ENCODE measurements around the gene DIPK2B.

Gene DIPK2B

GRCh38 chrX:45157647-45158046 is 43.0 kb downstream of the DIPK2B start:
- Histone ChIP-seq H3K9me3 (ENCODE audit: control insufficient read depth, low read length) (peaks cover 20% of the 10 kb centered on the region), H3K27me3 (replicated peaks; ENCODE audit: control insufficient read depth, insufficient read depth, low read length) (peaks cover 24% of the 10 kb centered on the region), H3K4me1 (ENCODE audit: control insufficient read depth, insufficient read depth, low read length) (peaks cover 12% of the 10 kb centered on the region), H3K9ac (ENCODE audit: low read length) (no peak overlapping the region), H3K4me3 (ENCODE audit: low read length) (no peak overlapping the region), H3K36me3 (ENCODE audit: control insufficient read depth, insufficient read depth, low read length, severe bottlenecking) (no peaks in the 10 kb centered on the region)
- no peak for DNase-seq (ENCODE audit: low read depth)

- Histone ChIP-seq H3K27me3 (replicated peaks; ENCODE audit: control insufficient read depth, insufficient read depth, low read length) (peaks cover 32% of the 10 kb centered on the region), H3K4me1 (ENCODE audit: control insufficient read depth, insufficient read depth, low read length) (peaks cover 12% of the 10 kb centered on the region), H3K36me3 (ENCODE audit: control insufficient read depth, insufficient read depth, low read length, severe bottlenecking) (no peaks in the 10 kb centered on the region), H3K4me3 (ENCODE audit: low read length) (no peak overlapping the region), H3K9ac (ENCODE audit: low read length) (no peak overlapping the region), H3K9me3 (ENCODE audit: control insufficient read depth, low read length) (no peaks in the 10 kb centered on the region)
- DNase-seq (ENCODE audit: low read depth), result no peak
These were observed 46.2 kb downstream of the DIPK2B start for GRCh38 chrX:45154462-45154861.

GRCh38 chrX:45154033-45154360 is 46.7 kb downstream of the DIPK2B start:
- H3K9me3 ChIP-seq (ENCODE audit: control insufficient read depth, low read length), result no peaks in the 10 kb centered on the region
- no peak overlapping the region for H3K4me3 ChIP-seq (ENCODE audit: low read length)
- DNase-seq (ENCODE audit: low read depth), result no peak
- H3K9ac ChIP-seq (ENCODE audit: low read length), result no peak overlapping the region
- peaks cover 36% of the 10 kb centered on the region for H3K27me3 ChIP-seq (replicated peaks; ENCODE audit: control insufficient read depth, insufficient read depth, low read length)
- H3K36me3 ChIP-seq (ENCODE audit: control insufficient read depth, insufficient read depth, low read length, severe bottlenecking), result no peaks in the 10 kb centered on the region
- peaks cover 12% of the 10 kb centered on the region for H3K4me1 ChIP-seq (ENCODE audit: control insufficient read depth, insufficient read depth, low read length)
